RCC 7860 (cell line): ENCODE measurements around the gene ENDOU.
"Not testable (repeated sequence)": the region's sequence is repeated elsewhere in the genome, so short reads cannot be mapped to it uniquely, and the experiment has no call there.

Experiments
- DNase-seq: peaks from one replicate; pipeline ENCODE4 v3.0.0-alpha.2; 2015; ENCODE audit warnings: low spot score
- FAIRE-seq: peaks from 2 replicates; lab custom pipeline; 2012; peaks lifted over from hg19 to GRCh38; lab: Jason Lieb, UNC

ENDOU gene

GRCh38 chr12:47700263-47700662 lies 25.0 kb downstream of the ENDOU start:
- DNase-seq (no peak), FAIRE-seq (no peak)

- no peak for DNase-seq
- no peak for FAIRE-seq
Observed at GRCh38 chr12:47698631-47699030, 26.7 kb downstream of the ENDOU start.

- no peak for DNase-seq
- FAIRE-seq, result no peak
Observed at GRCh38 chr12:47698055-47698454, 27.2 kb downstream of the ENDOU start.

- FAIRE-seq, result no peak
- DNase-seq, result no peak
Observed at GRCh38 chr12:47689215-47689614, 36.1 kb downstream of the ENDOU start.

- no peak for FAIRE-seq
- no peak for DNase-seq
Observed at GRCh38 chr12:47687636-47688035, 37.7 kb downstream of the ENDOU start.

GRCh38 chr12:47686645-47687240 lies 38.5 kb downstream of the ENDOU start:
- FAIRE-seq (peak; percentile 71), DNase-seq (peak; percentile 30)

GRCh38 chr12:47679785-47680184 lies 45.5 kb downstream of the ENDOU start:
- FAIRE-seq, result no peak
- no peak for DNase-seq

GRCh38 chr12:47672068-47672467 lies 53.2 kb downstream of the ENDOU start:
- DNase-seq (no peak), FAIRE-seq (no peak)

GRCh38 chr12:47667935-47668334 lies 57.4 kb downstream of the ENDOU start:
- not testable (repeated sequence) for DNase-seq, FAIRE-seq
